Measurements from ENCODE around the gene SMC4. TPM values are rescaled to one million over a fixed set of nuclear protein-coding genes. Genes with fewer than 3 reads are reported as not detected.

Gene SMC4
- polyA plus RNA-seq, 3 donors: 5.0 to 16.5 (median 5.4) TPM

GRCh38 chr3:160464971-160465370, 65.5 kb downstream of the SMC4 start:
- no peak overlapping the region for H3K27ac ChIP-seq (ENCODE audit: low read depth, low read length)
- WGBS, 3 donors: 75 to 89% (median 76%) methylated on average over 1 of the region's 1 CpG

- H3K27ac ChIP-seq (ENCODE audit: low read depth, low read length): no peak overlapping the region
- WGBS, 3 donors: 85 to 91% (median 89%) methylated on average over 5 of the region's 5 CpGs
These were observed 70.7 kb downstream of the SMC4 start for GRCh38 chr3:160470181-160470580.

- H3K27ac ChIP-seq (ENCODE audit: low read depth, low read length): no peak overlapping the region
- 61 to 89% (median 88%) methylated on average over 2 of the region's 2 CpGs for WGBS, 3 donors
These were observed 72.4 kb downstream of the SMC4 start for GRCh38 chr3:160471892-160472291.

- H3K27ac ChIP-seq (ENCODE audit: low read depth, low read length): no peak overlapping the region
- 54 to 79% (median 72%) methylated on average over 2 of the region's 2 CpGs for whole genome bisulfite sequencing, 3 donors
These were observed 72.9 kb downstream of the SMC4 start for GRCh38 chr3:160472344-160472743.

- WGBS, 3 donors: 48 to 61% (median 60%) methylated on average over 1 of the region's 1 CpG
- no peak overlapping the region for H3K27ac ChIP-seq (ENCODE audit: low read depth, low read length)
These were observed 73.8 kb downstream of the SMC4 start for GRCh38 chr3:160473221-160473620.

- 50 to 70% (median 67%) methylated on average over 1 of the region's 1 CpG for WGBS, 3 donors
- H3K27ac ChIP-seq (ENCODE audit: low read depth, low read length): no peak overlapping the region
These were observed 74.5 kb downstream of the SMC4 start for GRCh38 chr3:160473978-160474377.

GRCh38 chr3:160474416-160474838, 75.0 kb downstream of the SMC4 start:
- no peak overlapping the region for H3K27ac ChIP-seq (ENCODE audit: low read depth, low read length)

GRCh38 chr3:160475153-160475552, 75.7 kb downstream of the SMC4 start:
- H3K27ac ChIP-seq (ENCODE audit: low read depth, low read length): no peak overlapping the region
- 69 to 88% (median 69%) methylated on average over 2 of the region's 2 CpGs for WGBS, 3 donors

GRCh38 chr3:160475884-160476283, 76.4 kb downstream of the SMC4 start:
- no peak overlapping the region for H3K27ac ChIP-seq (ENCODE audit: low read depth, low read length)
- 94 to 97% (median 94%) methylated on average over 2 of the region's 2 CpGs for WGBS, 3 donors

- WGBS, 3 donors: 56 to 71% (median 67%) methylated on average over 5 of the region's 5 CpGs
- H3K27ac ChIP-seq (ENCODE audit: low read depth, low read length): no peak overlapping the region
These were observed 78.3 kb downstream of the SMC4 start for GRCh38 chr3:160477750-160478149.

- WGBS, 3 donors: 78 to 89% (median 81%) methylated on average over 5 of the region's 5 CpGs
- H3K27ac ChIP-seq (ENCODE audit: low read depth, low read length): no peak overlapping the region
These were observed 78.9 kb downstream of the SMC4 start for GRCh38 chr3:160478338-160478737.

- H3K27ac ChIP-seq (ENCODE audit: low read depth, low read length): no peak overlapping the region
- whole genome bisulfite sequencing, 3 donors: 91 to 93% (median 93%) methylated on average over 10 of the region's 10 CpGs
These were observed 79.9 kb downstream of the SMC4 start for GRCh38 chr3:160479376-160479775.

- no peak overlapping the region for H3K27ac ChIP-seq (ENCODE audit: low read depth, low read length)
- 89 to 98% (median 92%) methylated on average over 5 of the region's 5 CpGs for WGBS, 3 donors
These were observed 81.5 kb downstream of the SMC4 start for GRCh38 chr3:160480931-160481330.

GRCh38 chr3:160481856-160482255, 82.4 kb downstream of the SMC4 start:
- 77 to 91% (median 81%) methylated on average over 6 of the region's 6 CpGs for WGBS, 3 donors
- no peak overlapping the region for H3K27ac ChIP-seq (ENCODE audit: low read depth, low read length)

- H3K27ac ChIP-seq (ENCODE audit: low read depth, low read length): no peak overlapping the region
- WGBS, 3 donors: 67 to 87% (median 68%) methylated on average over 3 of the region's 3 CpGs
These were observed 83.3 kb downstream of the SMC4 start for GRCh38 chr3:160482796-160483195.

Other genes with a start within 250 kb of the SMC4 start
- under 1 TPM; 0.10 to 0.73 (median 0.34) TPM for gene C3orf80, start 174.2 kb upstream of the SMC4 start, polyA plus RNA-seq
- gene IFT80, start 425 bp upstream of the SMC4 start, polyA plus RNA-seq: 10 to 100 TPM in 1 of 3 donors, 1 to 10 TPM in 2; 6.4 to 13.8 (median 7.4) TPM
- under 1 TPM; 0.22 to 0.72 (median 0.22) TPM for gene TRIM59, start 50.1 kb downstream of the SMC4 start, polyA plus RNA-seq
- 10 to 100 TPM in 2 of 3 donors, 1 to 10 TPM in 1; 5.9 to 15.3 (median 15.1) TPM for gene KPNA4, start 165.9 kb downstream of the SMC4 start, polyA plus RNA-seq

Measured in adipose tissue (tissue), 3 donors.